Activated T-helper 2 cell treated with anti-CD3 and anti-CD28 coated beads, Interferon-gamma antibody, Interleukin-2, Interleukin-4, amounts not matched to agents 10 μg/mL and 5 μg/mL and 100 μg/mL, durations not matched to agents 14 hours and 24 hours and 36 hours (primary cell): ENCODE results near the gene LPP. TPM values are rescaled to one million over a fixed set of nuclear protein-coding genes. Genes with fewer than 3 reads are reported as not detected.
A peak's percentile ranks its signal among the peaks of the same experiment; 100 is the strongest.

ENCODE experiments used
- DNase-seq: peaks from one replicate; pipeline ENCODE4 v3.0.0; 2021; ENCODE audit warnings: low spot score
- H3K27ac Mint-ChIP-seq: one replicate; pipeline ENCODE4 v1.8.0; 2021; ENCODE audit warnings: mixed read lengths
- H3K27me3 Mint-ChIP-seq: one replicate; pipeline ENCODE4 v1.8.0; 2021; ENCODE audit warnings: low read depth, mixed read lengths
- H3K36me3 Mint-ChIP-seq: one replicate; pipeline ENCODE4 v1.8.0; 2021; ENCODE audit warnings: low read depth, mixed read lengths
- H3K4me1 Mint-ChIP-seq: one replicate; pipeline ENCODE4 v1.8.0; 2021; ENCODE audit warnings: low read depth, mixed read lengths
- H3K4me3 Mint-ChIP-seq: one replicate; pipeline ENCODE4 v1.8.0; 2021; ENCODE audit warnings: low read depth, mild to moderate bottlenecking, moderate library complexity, mixed read lengths
- H3K9me3 Mint-ChIP-seq: one replicate; pipeline ENCODE4 v1.8.0; 2021; ENCODE audit warnings: mixed read lengths
- intact Hi-C: fragments of 100-400 bp; cut with micrococcal nuclease; formaldehyde crosslinking; loops from one replicate; pipeline ENCODE4 v1.15.1; 2023
- total RNA-seq: library from RNA; stranded (reverse); gene quantifications from 2 replicates; pipeline ENCODE4 v1.2.3, GENCODE V29; 2022

The LPP gene
- total RNA-seq, 1 donor from 2014 or later = 54.5 TPM

- no peaks in the 10 kb centered on the region for H3K27me3 Mint-ChIP-seq
- no peaks in the 10 kb centered on the region for H3K4me1 Mint-ChIP-seq
- peaks cover 5% of the 10 kb centered on the region for H3K36me3 Mint-ChIP-seq
- intact Hi-C loops = no loop called here
- H3K9me3 Mint-ChIP-seq = no peaks in the 10 kb centered on the region
- H3K27ac Mint-ChIP-seq = no peak overlapping the region
- DNase-seq = no peak
- no peak overlapping the region for H3K4me3 Mint-ChIP-seq
These were observed 492.6 kb downstream of the LPP start for GRCh38 chr3:188646592-188646991.

GRCh38 chr3:188647237-188647636 is 493.3 kb downstream of the LPP start:
- Mint-ChIP-seq H3K27ac (no peak overlapping the region), H3K27me3 (no peaks in the 10 kb centered on the region), H3K4me3 (no peak overlapping the region), H3K9me3 (no peaks in the 10 kb centered on the region), H3K36me3 (peaks cover 5% of the 10 kb centered on the region), H3K4me1 (no peaks in the 10 kb centered on the region)
- DNase-seq = no peak
- intact Hi-C loops = no loop called here

GRCh38 chr3:188649521-188649920 is 495.6 kb downstream of the LPP start:
- peaks cover 5% of the 10 kb centered on the region for H3K36me3 Mint-ChIP-seq
- H3K9me3 Mint-ChIP-seq = no peaks in the 10 kb centered on the region
- H3K27me3 Mint-ChIP-seq = no peaks in the 10 kb centered on the region
- no peaks in the 10 kb centered on the region for H3K4me1 Mint-ChIP-seq
- no peak for DNase-seq
- no peak overlapping the region for H3K27ac Mint-ChIP-seq
- intact Hi-C loops = loop anchor here (2.0 kb wide), 1 partner anchor 15 kb away; no protein-coding TSS in a partner anchor
- no peak overlapping the region for H3K4me3 Mint-ChIP-seq

- Mint-ChIP-seq H3K4me1 (no peaks in the 10 kb centered on the region), H3K4me3 (no peak overlapping the region), H3K27ac (no peak overlapping the region), H3K9me3 (no peaks in the 10 kb centered on the region), H3K27me3 (no peaks in the 10 kb centered on the region), H3K36me3 (peaks cover under 1% of the 10 kb centered on the region)
- intact Hi-C loops = no loop called here
- no peak for DNase-seq
These were observed 502.4 kb downstream of the LPP start for GRCh38 chr3:188656196-188656982.

- no peak for DNase-seq
- intact Hi-C loops = no loop called here
- Mint-ChIP-seq H3K36me3 (no peaks in the 10 kb centered on the region), H3K27me3 (no peaks in the 10 kb centered on the region), H3K9me3 (no peaks in the 10 kb centered on the region), H3K4me1 (no peaks in the 10 kb centered on the region), H3K27ac (no peak overlapping the region), H3K4me3 (no peak overlapping the region)
These were observed 504.6 kb downstream of the LPP start for GRCh38 chr3:188658606-188659005.

- Mint-ChIP-seq H3K9me3 (no peaks in the 10 kb centered on the region), H3K4me3 (no peak overlapping the region), H3K36me3 (no peaks in the 10 kb centered on the region), H3K4me1 (no peaks in the 10 kb centered on the region), H3K27me3 (no peaks in the 10 kb centered on the region), H3K27ac (no peak overlapping the region)
- no peak for DNase-seq
- intact Hi-C loops = loop anchor here (5.0 kb wide), 1 partner anchor 917 kb away; no protein-coding TSS in a partner anchor
These were observed 505.6 kb downstream of the LPP start for GRCh38 chr3:188659449-188660090.

- intact Hi-C loops = loop anchor here (5.0 kb wide), 1 partner anchor 918 kb away; no protein-coding TSS in a partner anchor
- no peaks in the 10 kb centered on the region for H3K4me1 Mint-ChIP-seq
- DNase-seq = no peak
- no peaks in the 10 kb centered on the region for H3K27me3 Mint-ChIP-seq
- no peaks in the 10 kb centered on the region for H3K36me3 Mint-ChIP-seq
- H3K9me3 Mint-ChIP-seq = no peaks in the 10 kb centered on the region
- no peak overlapping the region for H3K27ac Mint-ChIP-seq
- no peak overlapping the region for H3K4me3 Mint-ChIP-seq
These were observed 506.5 kb downstream of the LPP start for GRCh38 chr3:188660415-188660814.

GRCh38 chr3:188661806-188662205 is 507.8 kb downstream of the LPP start:
- Mint-ChIP-seq H3K27me3 (no peaks in the 10 kb centered on the region), H3K27ac (no peak overlapping the region), H3K4me3 (no peak overlapping the region), H3K9me3 (no peaks in the 10 kb centered on the region), H3K36me3 (no peaks in the 10 kb centered on the region), H3K4me1 (no peaks in the 10 kb centered on the region)
- intact Hi-C loops = loop anchor here (5.0 kb wide), 1 partner anchor 920 kb away; no protein-coding TSS in a partner anchor
- DNase-seq = no peak

GRCh38 chr3:188662214-188662613 is 508.3 kb downstream of the LPP start:
- Mint-ChIP-seq H3K27me3 (no peaks in the 10 kb centered on the region), H3K36me3 (no peaks in the 10 kb centered on the region), H3K4me3 (no peak overlapping the region), H3K9me3 (no peaks in the 10 kb centered on the region), H3K4me1 (no peaks in the 10 kb centered on the region), H3K27ac (no peak overlapping the region)
- intact Hi-C loops = loop anchor here (5.0 kb wide), 1 partner anchor 920 kb away; no protein-coding TSS in a partner anchor
- no peak for DNase-seq

- Mint-ChIP-seq H3K36me3 (no peaks in the 10 kb centered on the region), H3K9me3 (no peaks in the 10 kb centered on the region), H3K4me3 (no peak overlapping the region), H3K4me1 (peaks cover 5% of the 10 kb centered on the region), H3K27me3 (no peaks in the 10 kb centered on the region), H3K27ac (no peak overlapping the region)
- intact Hi-C loops = loop anchor here (5.0 kb wide), 1 partner anchor 920 kb away; no protein-coding TSS in a partner anchor
- DNase-seq = no peak
These were observed 508.8 kb downstream of the LPP start for GRCh38 chr3:188662795-188663194.

GRCh38 chr3:188663839-188664238 is 509.9 kb downstream of the LPP start:
- no peak overlapping the region for H3K27ac Mint-ChIP-seq
- H3K9me3 Mint-ChIP-seq = no peaks in the 10 kb centered on the region
- no peak overlapping the region for H3K4me3 Mint-ChIP-seq
- H3K27me3 Mint-ChIP-seq = no peaks in the 10 kb centered on the region
- intact Hi-C loops = loop anchor here (2.0 to 5.0 kb wide), 2 partner anchors 15 to 922 kb away; no protein-coding TSS in a partner anchor
- no peak for DNase-seq
- peaks cover 6% of the 10 kb centered on the region for H3K4me1 Mint-ChIP-seq
- peaks cover 1% of the 10 kb centered on the region for H3K36me3 Mint-ChIP-seq

- peaks cover 4% of the 10 kb centered on the region for H3K36me3 Mint-ChIP-seq
- H3K9me3 Mint-ChIP-seq = no peaks in the 10 kb centered on the region
- H3K27ac Mint-ChIP-seq = no peak overlapping the region
- DNase-seq = no peak
- H3K4me1 Mint-ChIP-seq = peaks cover 8% of the 10 kb centered on the region
- no peak overlapping the region for H3K4me3 Mint-ChIP-seq
- intact Hi-C loops = loop anchor here (2.0 to 5.0 kb wide), 2 partner anchors 16 to 922 kb away; no protein-coding TSS in a partner anchor
- H3K27me3 Mint-ChIP-seq = no peaks in the 10 kb centered on the region
These were observed 510.8 kb downstream of the LPP start for GRCh38 chr3:188664795-188665194.

- Mint-ChIP-seq H3K9me3 (no peaks in the 10 kb centered on the region), H3K27me3 (no peaks in the 10 kb centered on the region), H3K4me1 (peaks cover 8% of the 10 kb centered on the region), H3K36me3 (peaks cover 4% of the 10 kb centered on the region), H3K4me3 (no peak overlapping the region), H3K27ac (peak overlapping the region; percentile 33)
- intact Hi-C loops = no loop called here
- DNase-seq = no peak
These were observed 514.0 kb downstream of the LPP start for GRCh38 chr3:188667926-188668325.
